HG03460 (cell line): Measurements from ENCODE around the gene CLRN3.

Source experiments
- ATAC-seq: cut with Tn5 transposase; IDR thresholded peaks from one replicate; pipeline ENCODE4 v1.9.1; 2021; ENCODE audit not compliant: unreplicated experiment

The CLRN3 gene

GRCh38 chr10:127849224-127849623 lies 43.5 kb downstream of the CLRN3 start:
- ATAC-seq: no peak

DNA sequence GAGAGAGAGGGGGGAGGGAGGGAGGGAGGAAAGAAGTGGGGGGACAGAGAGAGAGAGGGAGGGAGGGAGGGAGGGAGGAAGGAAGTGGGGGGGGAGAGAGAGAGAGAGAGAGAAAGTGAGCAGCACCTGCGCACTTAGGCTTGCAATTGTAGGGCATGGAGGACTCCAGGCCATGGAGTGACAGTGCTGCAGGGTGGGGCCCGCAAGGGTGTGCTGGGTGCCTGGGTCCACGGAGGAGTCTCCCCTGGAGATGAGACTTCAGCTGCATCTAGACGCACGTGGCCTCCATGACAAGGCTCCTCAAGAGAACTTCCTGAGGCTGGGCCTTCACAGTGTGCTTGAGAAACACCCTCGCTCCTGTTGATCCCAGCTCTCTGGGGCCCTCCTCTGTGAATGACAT lies 44.5 kb downstream of the CLRN3 start:
- no peak for ATAC-seq

GRCh38 chr10:127845756-127846155 lies 47.0 kb downstream of the CLRN3 start:
- no peak for ATAC-seq

DNA sequence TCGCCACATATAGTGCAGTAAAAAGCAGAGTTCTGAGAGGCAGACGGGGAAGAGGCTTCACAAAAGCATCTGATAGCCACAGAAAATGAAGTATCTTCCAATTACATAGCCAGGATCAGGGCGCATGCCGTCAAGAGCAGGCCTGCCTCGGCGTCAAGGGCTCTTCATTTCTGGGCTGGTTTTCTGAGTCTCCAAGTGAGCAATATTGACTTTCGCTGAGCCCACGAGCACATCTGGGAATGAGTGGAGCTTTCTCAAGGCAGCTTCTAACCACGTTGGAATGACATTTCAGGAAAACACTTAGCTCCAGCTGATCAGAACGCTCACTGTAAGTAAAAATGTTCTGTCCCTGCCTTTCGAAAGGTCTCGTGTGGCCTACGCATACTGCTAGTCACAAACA lies 51.9 kb downstream of the CLRN3 start:
- ATAC-seq: no peak

- no peak for ATAC-seq
Measured at GRCh38 chr10:127836966-127837365, 55.8 kb downstream of the CLRN3 start.

DNA sequence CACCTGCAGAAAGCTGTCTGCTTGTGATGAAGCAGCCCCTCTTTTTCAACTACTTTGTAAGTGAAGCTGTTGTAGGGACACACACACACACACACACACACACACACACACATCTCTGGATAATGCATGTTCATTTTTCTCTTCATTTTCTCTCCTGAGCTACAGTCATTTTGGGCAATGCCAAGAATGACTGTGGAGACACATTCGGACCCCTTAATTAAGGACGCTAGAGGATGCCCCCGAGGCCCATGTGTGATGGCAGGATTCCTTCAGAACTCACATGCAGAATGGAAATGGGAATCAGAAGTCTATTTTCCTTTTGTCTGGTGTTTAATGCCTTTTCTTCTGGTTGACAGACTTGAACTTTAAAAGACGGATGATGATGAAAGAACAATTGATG lies 56.6 kb downstream of the CLRN3 start:
- ATAC-seq: no peak

DNA sequence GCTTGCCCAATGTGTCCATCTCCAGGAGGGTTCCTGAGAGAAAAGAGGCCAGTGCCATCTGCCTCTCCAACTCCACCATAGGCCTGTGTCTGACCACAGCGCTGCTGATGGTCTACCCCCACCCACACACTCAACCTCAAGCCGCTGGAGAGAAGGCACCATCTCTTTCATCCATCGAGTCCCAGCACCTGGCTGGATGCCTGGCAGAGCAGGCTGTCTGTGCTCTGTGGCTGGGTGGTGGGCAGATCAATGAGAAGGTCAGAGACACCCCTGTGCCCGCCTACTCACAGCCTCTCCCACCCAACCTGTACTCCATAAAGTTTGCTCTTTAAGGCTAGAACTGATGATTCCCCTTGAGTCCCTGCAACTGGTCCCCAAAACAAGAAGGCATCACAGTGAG lies 58.0 kb downstream of the CLRN3 start:
- no peak for ATAC-seq

GRCh38 chr10:127834221-127834620 lies 58.5 kb downstream of the CLRN3 start:
- ATAC-seq: no peak

DNA sequence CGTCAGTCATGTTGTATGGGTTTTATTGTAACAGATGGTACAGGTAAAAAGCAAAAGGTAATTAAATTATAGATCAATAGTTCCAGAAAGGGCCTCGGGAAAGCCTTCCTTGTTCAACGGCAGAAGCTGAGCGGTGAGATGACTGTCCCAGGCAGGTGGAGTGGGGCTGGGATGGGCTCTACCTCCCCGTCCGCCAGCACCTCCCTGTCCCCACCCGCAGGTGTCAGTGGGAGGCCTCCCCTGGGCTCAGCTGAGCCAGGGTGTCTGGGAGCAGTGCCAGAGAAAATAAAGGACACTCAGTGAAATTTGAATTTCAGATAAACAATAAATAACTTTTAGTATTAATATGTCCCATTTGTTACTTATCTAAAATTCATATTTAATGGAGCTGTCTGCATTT lies 58.9 kb downstream of the CLRN3 start:
- no peak for ATAC-seq

- ATAC-seq: no peak
Measured at GRCh38 chr10:127832501-127832900, 60.2 kb downstream of the CLRN3 start.

DNA sequence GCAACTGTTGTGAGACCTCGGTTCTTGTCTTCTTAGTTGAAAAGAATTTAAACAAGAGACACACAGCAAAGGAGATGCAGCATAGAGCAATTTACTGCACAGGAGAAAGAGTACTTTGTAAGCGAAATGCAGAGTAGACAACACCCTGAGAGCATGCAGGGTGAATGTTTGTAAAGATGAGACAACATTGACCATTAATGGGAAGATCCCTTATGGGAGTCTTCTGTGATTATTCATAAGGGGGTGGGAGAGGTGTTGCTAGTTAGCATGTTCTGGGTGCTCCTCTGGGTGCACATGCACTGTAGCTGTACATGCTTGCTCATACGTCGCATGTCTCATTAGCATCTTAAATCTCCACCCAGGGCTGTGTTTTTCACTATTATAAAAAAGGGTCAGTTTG lies 62.3 kb downstream of the CLRN3 start:
- ATAC-seq: no peak
